CD4-positive, alpha-beta T cell treated with Interleukin-15 for 4 hours (primary cell): ENCODE results near the gene KLHL2.
"Not testable (repeated sequence)": the region's sequence is repeated elsewhere in the genome, so short reads cannot be mapped to it uniquely, and the experiment has no call there.

Experiments used
- DNase-seq: peaks from one replicate; pipeline ENCODE4 v3.0.0-alpha.2; 2020; ENCODE audit warnings: low spot score

The KLHL2 gene

DNA sequence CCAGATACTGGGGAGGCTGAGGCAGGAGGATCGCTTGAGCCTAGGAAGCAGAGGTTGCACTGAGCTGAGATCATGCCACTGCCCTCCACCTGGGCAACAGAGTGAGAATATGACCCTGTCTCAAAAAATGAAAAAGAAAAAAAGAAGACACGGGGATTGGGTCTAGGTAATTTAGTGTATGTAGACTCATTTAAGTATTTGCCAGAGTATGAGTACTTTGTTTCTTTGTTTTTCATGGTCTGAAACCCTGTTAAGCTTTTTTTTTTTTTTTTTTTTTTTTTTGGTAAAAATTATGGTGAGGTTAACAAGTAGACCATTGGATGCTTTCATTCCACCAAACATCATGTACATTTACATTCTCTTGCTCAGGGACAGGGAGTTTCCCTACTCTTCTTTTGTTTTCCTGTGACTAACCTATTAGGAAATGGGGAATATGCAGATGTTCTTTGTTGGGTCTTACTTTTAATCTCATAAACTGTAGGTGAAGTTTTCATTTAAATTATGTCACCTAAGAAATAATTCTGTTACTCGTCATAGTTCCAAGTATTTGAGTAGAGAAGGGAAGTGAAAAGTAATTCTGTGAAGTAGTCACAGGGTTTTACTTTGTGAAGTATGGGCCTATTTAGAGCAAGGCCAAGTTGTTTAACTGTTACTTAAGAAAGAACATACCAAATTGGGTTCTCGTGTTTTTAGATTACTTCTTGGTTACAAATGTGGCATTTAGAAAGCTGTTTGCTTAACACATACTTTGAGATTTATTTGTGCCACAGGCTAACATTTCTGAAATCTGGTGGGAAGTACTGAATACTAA lies 25.5 kb downstream of the KLHL2 start:
- DNase-seq, result not testable (repeated sequence)

DNA sequence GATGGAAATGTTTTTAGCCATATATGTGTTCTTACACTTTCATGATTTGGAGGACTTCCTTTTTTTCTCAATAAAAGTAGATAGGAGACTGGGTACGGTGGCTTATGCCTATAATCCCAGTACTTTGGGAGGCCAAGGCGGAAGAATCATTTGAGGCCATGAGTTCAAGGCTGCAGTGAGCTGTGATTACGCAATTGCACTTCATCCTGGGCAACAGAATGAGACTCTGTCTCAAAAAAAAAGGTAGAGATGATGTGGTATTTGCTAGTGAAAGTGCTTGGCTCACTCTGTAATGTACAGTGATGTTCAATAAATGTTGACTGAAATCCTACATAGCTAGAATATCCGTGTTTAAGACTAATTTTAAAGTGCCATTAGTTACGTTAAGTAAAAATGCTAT lies 27.4 kb downstream of the KLHL2 start:
- DNase-seq, result no peak

DNA sequence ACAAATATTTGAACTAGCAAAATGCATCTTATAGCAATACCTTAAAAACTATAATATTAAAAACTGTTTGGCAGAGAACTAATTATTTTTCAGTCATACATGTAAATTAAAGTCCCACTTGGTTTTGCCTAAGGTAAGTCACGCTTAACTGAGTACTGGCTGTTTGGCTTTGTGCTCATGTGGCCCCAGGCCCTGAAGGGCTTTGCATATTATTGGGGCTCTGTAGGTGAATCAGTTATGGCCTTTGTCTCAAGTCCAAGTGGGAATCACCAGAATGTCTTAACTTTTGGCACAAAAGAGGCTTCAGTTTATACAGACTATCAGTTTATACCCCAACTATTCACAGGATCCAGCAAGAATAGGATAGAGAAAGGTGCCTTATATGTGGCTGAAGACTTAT lies 29.5 kb downstream of the KLHL2 start:
- DNase-seq, result not testable (repeated sequence)

DNA sequence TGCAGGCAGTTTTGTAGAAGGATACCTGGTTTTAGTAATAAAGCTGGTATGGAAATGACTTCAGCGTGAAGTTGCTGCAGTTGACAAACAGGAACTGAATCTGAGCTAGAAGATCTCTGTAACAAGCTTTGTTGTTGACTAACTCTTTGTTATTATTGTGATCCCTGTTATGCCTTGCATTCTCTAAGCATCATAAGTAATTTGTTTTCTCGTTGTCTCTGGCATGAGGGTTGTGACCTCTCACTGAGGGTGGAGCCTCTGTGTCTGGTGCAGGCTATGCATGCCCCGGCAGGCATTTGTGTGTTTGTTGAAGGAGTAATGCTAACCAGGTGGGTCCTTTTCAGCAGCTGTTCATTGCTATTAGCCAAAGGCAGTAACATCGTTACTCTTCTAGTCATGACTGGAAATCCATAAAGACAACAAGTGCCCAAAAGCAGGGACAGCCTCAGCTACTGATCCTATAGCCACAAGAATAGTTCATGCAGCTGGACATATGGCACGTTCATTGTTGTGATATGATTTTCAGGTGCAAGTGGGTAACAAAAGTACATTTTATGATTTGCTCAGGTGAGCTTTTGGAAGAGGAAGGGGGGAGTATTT lies 30.8 kb downstream of the KLHL2 start:
- DNase-seq, result not testable (repeated sequence)

DNA sequence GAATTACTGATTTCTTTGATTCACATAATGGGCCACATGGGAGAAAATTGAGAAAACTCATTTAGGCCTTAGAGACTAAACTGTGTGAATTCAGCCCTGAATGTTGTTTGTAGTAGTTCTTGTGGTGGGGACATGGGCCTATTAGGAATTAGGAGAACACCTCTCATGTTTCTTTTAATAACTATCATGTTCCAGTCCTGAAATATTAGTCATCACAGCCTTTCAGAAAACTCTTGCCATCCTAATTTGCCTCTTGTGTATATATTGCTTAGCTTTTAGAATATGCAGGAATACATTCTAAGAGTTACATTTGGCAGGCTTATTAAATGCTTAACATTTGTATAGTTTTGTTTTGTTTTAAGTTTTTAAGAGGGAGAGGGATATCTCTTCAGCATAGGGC lies 33.4 kb downstream of the KLHL2 start:
- DNase-seq, result not testable (repeated sequence)

DNA sequence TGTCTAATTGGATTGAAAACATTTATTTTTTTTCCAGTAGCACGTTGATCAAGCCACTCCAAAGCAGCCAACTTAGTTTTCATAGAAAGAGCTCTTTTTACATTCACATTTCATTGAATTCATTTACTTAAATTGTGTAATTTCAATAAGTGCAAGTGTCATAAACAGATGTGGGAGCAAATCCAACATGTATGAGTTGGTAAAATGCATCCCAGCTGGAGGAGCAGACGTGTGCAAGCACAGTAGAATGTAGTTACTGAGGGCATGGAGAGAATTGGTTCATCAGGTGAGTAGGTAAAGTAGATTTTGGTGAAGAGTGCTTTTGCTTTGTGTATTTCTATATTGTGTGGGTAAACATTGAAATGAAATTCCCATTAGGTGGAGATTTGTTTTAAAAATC lies 36.8 kb downstream of the KLHL2 start:
- DNase-seq, result not testable (repeated sequence)

DNA sequence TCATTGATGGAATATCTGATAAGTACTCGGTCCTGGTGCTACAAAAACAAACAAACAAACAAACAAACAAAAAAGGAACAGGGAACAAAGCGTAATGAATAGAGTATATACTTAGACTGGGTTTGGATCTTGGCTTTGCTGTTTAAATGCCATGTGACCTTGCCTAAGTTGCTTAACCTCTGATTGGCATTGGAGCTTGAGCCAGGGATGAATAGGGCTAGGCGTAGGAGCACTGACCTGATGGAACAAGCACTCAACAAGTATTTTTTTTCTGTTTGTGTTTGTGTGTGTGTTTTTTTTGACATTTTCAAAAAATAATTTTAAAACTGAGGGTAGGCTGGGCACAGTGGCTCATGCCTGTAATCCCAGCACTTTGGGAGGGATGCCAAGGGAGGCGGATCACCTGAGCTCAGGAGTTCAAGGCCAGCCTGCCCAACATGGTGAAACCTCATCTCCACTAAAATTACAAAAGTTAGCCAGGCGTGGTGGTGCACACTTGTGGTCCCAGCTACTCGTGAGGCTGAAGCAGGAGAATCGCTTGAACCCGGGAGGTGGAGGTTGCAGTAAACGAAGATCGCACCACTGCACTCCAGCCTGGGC lies 37.3 kb downstream of the KLHL2 start:
- not testable (repeated sequence) for DNase-seq

DNA sequence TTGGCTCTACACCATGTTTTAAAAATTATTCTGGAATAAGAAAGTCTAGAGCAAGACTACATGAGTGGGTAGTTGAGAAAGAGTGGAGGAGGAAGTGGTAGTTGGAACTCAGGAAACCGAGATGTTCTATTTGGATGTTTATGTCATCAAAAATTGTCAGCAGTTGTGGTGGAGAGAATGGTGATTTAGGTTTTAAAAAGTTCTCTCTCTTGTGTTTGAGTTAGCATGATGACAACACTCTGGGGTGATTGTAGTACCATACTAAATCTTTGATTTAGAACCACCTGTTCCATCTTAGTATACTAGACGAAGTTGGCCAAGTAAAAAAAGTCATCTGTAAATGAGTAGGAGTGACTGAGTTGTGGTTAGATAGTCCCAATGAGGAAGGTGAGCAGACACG lies 40.7 kb downstream of the KLHL2 start:
- no peak for DNase-seq

DNA sequence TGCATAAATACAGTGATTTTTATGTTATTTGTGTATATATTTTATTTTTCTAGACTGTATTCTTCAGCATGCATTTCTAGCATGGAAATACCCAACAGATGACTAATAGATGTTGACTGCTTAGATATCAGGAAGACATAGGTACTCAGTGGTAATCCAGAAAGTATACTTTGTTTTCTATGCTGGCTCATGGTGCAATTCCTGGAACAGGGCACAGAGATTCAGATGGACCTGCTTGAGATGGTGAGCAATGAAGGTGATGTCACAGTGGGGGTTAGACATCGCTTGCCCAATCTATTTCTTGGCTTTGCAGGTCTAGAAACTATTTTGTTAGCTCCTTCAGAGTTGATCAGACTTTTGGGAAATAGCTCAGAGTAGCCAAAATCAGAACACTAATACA lies 41.5 kb downstream of the KLHL2 start:
- DNase-seq, result peak; percentile 28

DNA sequence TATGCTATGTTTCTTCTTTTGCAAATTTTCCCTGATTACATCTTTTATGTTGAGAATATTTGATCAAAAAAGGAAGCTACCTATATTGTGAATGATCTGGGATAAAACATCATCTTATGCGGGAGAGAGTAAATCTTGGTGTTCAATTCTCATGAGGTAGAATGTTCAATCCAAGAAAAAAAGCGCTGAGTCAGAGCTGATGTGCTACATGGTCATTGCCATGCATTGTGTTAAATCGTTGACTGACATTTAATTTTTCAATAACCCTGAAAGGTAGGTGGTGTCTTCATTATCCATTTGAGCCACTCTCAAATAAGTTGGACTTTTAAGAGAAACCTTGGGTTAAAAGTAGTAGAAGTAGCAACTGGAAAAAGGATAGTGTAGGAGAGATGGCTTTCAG lies 47.4 kb downstream of the KLHL2 start:
- DNase-seq, result not testable (repeated sequence)

DNA sequence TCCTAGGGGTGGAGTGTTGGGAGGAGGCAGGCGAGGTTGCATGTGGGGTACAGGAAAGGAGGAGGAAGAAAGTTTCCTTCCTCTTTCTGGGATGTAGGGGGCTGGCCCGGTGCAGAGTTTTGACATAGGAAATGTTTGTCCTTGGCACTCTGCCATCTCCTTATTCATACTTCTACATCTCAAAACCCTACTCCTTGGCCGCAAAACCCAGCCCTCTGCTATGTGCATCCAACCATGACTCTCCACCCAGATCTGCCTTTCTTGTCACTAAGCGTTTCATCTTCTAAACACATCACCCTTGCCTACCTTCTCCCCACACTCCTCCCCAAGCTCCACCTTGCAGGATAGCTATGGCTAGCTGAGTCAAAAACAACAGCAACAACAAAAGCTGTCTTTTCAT lies 48.1 kb downstream of the KLHL2 start:
- peak; percentile 53 for DNase-seq

DNA sequence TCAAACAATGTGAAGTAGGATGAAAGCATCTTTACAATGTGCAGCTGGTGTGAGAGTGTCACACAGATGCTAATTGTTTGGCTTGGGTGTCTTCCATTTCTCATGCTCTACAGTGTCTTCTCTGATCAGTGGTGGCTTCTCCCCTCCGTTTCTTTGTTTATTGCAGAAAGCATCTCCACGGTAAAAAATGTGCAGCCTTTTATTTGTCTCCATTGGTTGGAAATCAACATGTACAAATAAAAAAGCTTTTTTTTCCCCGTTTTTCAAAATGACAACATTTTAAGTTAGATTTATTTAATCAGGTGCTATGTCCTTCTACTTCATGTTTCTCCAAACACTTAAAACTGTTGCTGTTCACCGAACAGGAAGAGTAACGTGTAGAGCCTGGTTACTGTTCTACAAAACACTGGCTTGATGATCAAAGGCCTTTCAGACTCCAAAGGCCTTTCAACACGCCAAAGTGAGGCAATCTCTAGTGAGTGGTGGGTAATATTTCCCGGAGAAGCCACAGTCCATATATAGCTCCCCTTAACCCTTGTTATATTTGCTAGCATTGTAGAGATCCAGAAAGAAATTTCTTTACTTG lies 48.8 kb downstream of the KLHL2 start:
- DNase-seq, result peak; percentile 34

DNA sequence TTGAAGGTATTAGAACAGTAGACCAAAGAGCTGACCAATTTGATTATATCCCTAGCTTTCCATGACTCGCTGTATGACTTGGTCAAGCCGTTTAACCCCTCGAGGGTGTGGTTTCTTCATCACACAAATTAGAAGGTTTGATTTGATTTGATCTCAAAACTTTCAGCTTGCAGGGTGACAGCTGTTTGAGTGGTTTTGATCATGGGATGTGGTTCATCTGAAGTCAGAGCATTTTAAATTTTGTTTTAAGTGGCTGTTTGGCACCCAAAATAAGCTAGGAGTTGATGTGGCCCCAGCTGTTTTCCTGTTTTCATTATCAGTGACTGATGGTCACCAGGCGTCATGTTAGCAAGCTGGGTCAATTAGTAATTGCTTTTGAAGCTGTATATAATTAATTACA lies 52.4 kb downstream of the KLHL2 start:
- DNase-seq, result peak; percentile 11

DNA sequence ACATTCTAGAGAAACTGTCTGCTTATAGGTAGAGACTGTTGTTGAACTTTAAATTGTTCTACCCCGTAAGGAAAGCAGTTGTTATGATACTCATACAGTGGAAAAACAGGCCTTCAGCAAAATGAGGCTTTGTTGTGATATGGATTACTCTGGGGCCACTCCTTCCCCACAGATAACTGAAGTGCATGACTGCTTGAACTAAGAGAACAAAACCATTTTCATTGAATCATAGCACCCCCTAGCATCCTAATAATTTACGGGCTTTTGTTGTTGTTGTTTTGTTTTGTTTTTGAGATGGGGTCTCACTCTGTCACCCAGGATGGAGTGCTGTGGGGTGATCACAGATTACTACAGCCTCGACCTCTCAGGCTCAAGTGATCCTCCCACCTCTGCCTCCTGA lies 54.9 kb downstream of the KLHL2 start:
- not testable (repeated sequence) for DNase-seq

DNA sequence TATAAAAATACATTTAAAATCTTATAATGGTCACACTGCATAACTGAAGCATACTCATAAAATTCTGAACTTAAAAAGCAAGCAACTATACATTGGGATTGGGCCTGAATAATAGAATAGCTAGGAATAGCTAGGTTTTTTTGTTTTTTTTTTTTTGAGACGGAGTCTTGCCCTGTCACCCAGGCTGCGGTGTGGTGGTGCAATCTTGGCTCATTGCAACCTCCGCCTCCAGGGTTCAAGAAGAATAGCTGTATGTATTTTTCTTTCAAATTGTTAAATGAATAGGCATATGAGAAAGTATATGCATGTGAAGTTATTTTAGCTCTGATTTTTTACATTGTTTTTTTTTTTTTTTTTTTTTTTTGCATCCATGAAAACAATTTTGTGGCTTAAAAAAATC lies 56.1 kb downstream of the KLHL2 start:
- not testable (repeated sequence) for DNase-seq

DNA sequence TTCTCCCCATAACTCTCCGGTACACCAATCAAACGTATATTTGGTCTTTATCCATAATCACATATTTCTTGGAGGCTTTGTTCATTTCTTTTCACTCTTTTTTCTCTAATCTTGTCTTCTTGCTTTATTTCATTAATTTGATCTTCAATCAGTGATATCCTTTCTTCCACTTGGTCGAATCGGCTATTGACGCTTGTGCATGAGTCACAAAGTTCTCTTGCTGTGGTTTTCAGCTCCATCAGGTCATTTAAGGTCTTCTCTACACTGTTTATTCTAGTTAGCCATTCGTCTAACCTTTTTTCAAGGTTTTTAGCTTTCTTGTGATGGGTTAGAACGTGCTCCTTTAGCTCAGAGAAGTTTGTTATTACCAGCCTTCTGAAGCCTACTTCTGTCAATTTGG lies 62.6 kb downstream of the KLHL2 start:
- DNase-seq, result not testable (repeated sequence)

DNA sequence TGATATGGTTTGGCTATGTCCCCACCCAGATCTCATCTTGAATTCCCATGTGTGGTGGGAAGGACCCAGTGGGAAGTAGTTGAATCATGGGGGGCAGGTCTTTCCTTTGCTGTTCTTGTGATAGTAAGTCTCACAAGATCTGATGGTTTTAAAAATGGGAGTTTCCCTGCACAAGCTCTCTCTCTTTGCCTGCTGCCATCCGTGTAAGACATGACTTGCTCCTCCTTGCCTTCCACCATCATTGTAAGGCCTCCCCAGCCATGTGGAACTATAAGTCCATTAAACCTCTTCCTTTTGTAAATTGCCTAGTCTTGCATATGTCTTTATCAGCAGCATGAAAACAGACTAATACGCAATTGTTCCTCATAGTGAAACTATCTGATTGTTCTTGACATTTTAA lies 66.1 kb downstream of the KLHL2 start:
- not testable (repeated sequence) for DNase-seq

DNA sequence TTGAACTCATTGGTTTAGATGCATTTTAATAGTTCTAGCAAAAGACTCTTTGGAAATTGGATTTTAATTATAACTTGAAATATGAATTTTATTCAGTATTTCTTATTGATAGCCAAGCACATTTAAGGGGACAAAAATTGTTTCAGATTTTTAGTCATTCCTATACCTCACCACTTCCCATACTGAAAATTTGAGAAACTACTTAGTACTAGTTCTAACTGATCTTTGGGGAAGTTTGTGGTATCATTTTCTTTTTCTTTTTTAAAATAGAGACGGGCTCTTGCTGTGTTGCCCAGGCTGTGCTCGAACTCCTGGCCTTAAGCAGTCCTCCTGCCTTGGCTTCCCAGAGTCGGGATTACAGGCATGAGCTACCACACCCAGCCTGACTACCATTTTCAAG lies 68.0 kb downstream of the KLHL2 start:
- not testable (repeated sequence) for DNase-seq

DNA sequence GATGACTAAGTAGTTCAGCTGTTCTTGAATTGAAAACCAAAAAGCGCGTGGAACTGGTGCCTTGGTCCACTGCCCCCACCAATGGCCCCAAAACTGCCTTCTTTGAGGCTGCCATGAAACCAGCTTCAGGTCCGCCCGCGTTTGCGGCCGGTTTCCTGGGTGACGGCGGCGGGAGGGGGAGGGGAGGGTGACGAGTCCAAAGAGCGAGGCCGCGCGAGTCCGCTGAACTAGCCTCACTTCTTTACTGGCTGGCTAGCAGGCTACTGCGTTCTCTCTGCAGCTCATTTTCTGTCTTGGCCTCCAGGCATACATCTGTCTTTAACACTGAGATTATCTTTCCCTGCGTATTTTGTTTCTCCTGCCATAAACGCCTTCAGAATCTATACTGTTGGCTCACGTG lies 72.2 kb downstream of the KLHL2 start:
- DNase-seq, result not testable (repeated sequence)

DNA sequence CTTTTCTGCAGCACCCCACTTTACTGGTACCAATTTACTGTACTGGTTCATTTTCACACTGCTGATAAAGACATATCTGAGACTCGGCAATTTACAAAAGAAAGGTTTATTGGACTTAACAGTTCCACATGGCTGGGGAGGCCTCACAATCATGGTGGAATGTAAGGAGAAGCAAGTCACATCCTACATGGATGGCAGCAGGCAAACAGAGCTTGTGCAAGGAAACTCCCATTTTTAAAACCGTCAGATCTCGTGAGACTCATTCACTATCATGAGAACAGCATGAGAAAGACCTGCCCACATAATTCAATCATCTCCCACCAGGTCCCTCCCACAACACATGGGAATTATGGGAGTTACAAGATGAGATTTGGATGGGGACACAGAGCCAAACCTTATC lies 77.3 kb downstream of the KLHL2 start:
- not testable (repeated sequence) for DNase-seq

DNA sequence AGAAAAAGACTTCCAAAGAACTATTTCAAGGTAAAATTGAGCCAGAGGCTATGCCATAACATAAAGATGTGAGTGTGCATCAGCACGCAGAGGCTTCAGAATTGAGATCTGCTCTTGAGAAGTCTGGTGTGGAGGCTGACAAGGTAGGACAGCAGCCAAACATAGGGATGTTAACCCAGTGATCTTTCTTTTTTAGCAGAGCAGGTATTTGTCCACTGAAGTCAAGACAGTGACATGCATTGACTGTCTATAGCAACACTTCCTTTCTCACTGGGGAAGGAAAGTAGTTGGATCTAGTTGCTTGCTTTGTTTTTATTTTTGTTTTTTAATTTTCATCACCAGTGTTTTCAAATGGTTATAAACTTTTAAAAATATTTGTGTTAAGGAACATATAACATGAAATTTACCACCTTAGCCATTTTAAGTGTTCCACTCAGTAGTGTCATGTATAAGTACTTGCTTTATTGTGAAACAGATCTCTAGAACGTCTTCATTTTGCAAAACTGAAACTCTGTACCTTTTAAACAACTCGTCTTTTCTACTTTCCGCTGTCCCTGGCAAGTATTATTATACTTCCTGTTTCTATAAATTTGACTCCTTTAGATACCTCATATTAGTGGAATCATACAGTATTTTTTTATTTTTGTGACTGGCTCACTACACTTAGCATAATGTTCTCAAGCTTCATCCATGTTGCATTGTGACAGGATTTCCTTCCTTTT lies 79.4 kb downstream of the KLHL2 start:
- not testable (repeated sequence) for DNase-seq

DNA sequence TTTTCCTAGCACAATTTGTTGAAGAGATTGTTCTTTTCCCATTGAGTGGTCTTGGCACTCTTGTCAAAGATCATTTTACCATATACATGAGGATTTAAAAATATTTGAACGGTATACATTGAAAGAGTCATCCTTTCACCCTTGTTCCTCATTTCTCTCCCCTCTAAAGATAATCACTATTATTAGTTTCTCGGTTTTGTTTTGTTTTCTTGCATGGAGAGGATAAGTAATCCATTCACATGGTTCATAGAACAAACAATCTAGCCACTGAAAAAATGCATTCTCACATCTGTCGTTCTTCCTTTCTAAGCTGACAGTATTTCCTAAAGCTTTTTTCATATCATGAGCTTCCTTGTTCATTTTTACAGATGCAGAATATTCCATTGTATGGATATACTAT lies 80.9 kb downstream of the KLHL2 start:
- no peak for DNase-seq
